Inferior parietal cortex (tissue), 1 donor: ENCODE measurements around the gene CYP2A7.
"Not testable (repeated sequence)": the region's sequence is repeated elsewhere in the genome, so short reads cannot be mapped to it uniquely, and the experiment has no call there.

Experiments used
- DNase-seq: peaks from one replicate; pipeline ENCODE4 v3.0.0-alpha.2; 2016; ENCODE audit errors: extremely low spot score

The CYP2A7 gene

GRCh38 chr19:40842012-40842411 lies 40.0 kb downstream of the CYP2A7 start:
- DNase-seq: not testable (repeated sequence)

- not testable (repeated sequence) for DNase-seq
These were observed 43.6 kb downstream of the CYP2A7 start for GRCh38 chr19:40838477-40838876.

- DNase-seq: no peak
These were observed 45.1 kb downstream of the CYP2A7 start for GRCh38 chr19:40836754-40837429.

GRCh38 chr19:40833728-40834533 lies 48.1 kb downstream of the CYP2A7 start:
- peak; percentile 6 for DNase-seq

GRCh38 chr19:40832431-40832790 lies 49.6 kb downstream of the CYP2A7 start:
- DNase-seq: not testable (repeated sequence)

- no peak for DNase-seq
These were observed 50.3 kb downstream of the CYP2A7 start for GRCh38 chr19:40831502-40832430.

- not testable (repeated sequence) for DNase-seq
These were observed 51.3 kb downstream of the CYP2A7 start for GRCh38 chr19:40830741-40831140.

- DNase-seq: no peak
These were observed 52.8 kb downstream of the CYP2A7 start for GRCh38 chr19:40829205-40829604.

GRCh38 chr19:40827386-40828247 lies 54.4 kb downstream of the CYP2A7 start:
- no peak for DNase-seq

GRCh38 chr19:40826699-40827385 lies 55.2 kb downstream of the CYP2A7 start:
- DNase-seq: not testable (repeated sequence)

GRCh38 chr19:40826312-40826698 lies 55.7 kb downstream of the CYP2A7 start:
- not testable (repeated sequence) for DNase-seq

- not testable (repeated sequence) for DNase-seq
These were observed 56.5 kb downstream of the CYP2A7 start for GRCh38 chr19:40825460-40826095.
